Cardiac muscle cell (in vitro differentiated cells and primary cell): ENCODE measurements around the gene WDFY3. TPM values are rescaled to one million over a fixed set of nuclear protein-coding genes. Genes with fewer than 3 reads are reported as not detected.

ENCODE experiments used
- DNase-seq, 2 donors: peaks; one replicate each; pipeline versions ENCODE4 v3.0.0 to v3.0.0-alpha.2; 2010 to 2017; ENCODE audit warnings: low read depth in 1 of 2, low spot score in 1 of 2
- H3K27ac ChIP-seq: fragments of 200-600 bp; sonication (generic); 2 replicates; pipeline ENCODE4 v1.5.1; 2016
- H3K27me3 ChIP-seq: fragments of 200-600 bp; sonication (generic); 2 replicates; pipeline ENCODE4 v1.6.0; 2016; ENCODE audit warnings: control low read depth
- H3K36me3 ChIP-seq: fragments of 200-600 bp; sonication (generic); 2 replicates; pipeline ENCODE4 v1.5.1; 2016; ENCODE audit warnings: control low read depth
- H3K4me1 ChIP-seq: fragments of 200-600 bp; sonication (generic); 2 replicates; pipeline ENCODE4 v1.8.1; 2017; ENCODE audit warnings: low read depth, mild to moderate bottlenecking, mixed run types
- H3K4me3 ChIP-seq: fragments of 200-600 bp; sonication (generic); 2 replicates; pipeline ENCODE4 v1.5.1; 2016; ENCODE audit warnings: mild to moderate bottlenecking
- H3K9me3 ChIP-seq: fragments of 200-600 bp; sonication (generic); 2 replicates; pipeline ENCODE4 v1.5.1; 2017; ENCODE audit warnings: low read depth, mild to moderate bottlenecking, control low read depth
- polyA plus RNA-seq: library from polyadenylated mRNA; unstranded; fragments of >200 nt; fragmentation: Nextera tagmentation; extraction: Ambion mirVana; gene quantifications from 2 replicates; pipeline ENCODE4 v1.2.1, GENCODE V29; 2016
- total RNA-seq: library from RNA; depleted of rRNA; stranded (reverse); fragments of >200 nt; gene quantifications from 2 replicates; pipeline ENCODE4 v1.2.3, GENCODE V29; 2016
- TF ChIP-seq, protein P1 (sequence below): IDR thresholded peaks from 2 replicates; pipeline ENCODE4 v1.5.1; 2012; ENCODE audit warnings: low read depth, mild to moderate bottlenecking, low read length

The WDFY3 gene
- total and polyA plus RNA-seq, 2 experiments from 2014 or later: 9.6 to 59.0 TPM

DNA sequence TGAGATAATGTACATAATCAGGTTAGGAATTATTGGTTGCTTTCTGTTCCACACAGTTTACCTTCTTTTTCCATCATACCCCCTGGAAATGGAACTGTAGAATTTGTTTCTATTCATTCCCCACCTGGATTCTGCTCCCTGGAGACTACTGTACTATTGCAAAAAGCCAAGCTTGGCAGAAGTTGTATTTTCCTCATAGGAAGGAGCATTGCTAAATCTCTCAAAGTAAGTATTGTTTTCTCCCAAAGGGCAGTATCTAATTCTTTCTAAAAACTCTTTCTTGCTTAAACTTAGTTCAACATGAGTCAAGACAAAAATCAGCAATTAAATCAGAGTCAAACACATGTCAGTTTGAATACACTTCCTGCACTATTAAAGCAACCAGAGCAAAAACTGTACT, 247.4 kb downstream of the WDFY3 start:
- H3K27me3 ChIP-seq: no peaks in the 10 kb centered on the region
- H3K27ac ChIP-seq: peak overlapping the region; percentile 75
- TF ChIP-seq, protein P1, sequence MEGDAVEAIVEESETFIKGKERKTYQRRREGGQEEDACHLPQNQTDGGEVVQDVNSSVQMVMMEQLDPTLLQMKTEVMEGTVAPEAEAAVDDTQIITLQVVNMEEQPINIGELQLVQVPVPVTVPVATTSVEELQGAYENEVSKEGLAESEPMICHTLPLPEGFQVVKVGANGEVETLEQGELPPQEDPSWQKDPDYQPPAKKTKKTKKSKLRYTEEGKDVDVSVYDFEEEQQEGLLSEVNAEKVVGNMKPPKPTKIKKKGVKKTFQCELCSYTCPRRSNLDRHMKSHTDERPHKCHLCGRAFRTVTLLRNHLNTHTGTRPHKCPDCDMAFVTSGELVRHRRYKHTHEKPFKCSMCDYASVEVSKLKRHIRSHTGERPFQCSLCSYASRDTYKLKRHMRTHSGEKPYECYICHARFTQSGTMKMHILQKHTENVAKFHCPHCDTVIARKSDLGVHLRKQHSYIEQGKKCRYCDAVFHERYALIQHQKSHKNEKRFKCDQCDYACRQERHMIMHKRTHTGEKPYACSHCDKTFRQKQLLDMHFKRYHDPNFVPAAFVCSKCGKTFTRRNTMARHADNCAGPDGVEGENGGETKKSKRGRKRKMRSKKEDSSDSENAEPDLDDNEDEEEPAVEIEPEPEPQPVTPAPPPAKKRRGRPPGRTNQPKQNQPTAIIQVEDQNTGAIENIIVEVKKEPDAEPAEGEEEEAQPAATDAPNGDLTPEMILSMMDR: no peak
- H3K9me3 ChIP-seq: no peaks in the 10 kb centered on the region
- H3K4me1 ChIP-seq: peaks cover 6% of the 10 kb centered on the region
- DNase-seq: peak in 1 of 2 donors; percentile 64
- peaks cover 32% of the 10 kb centered on the region for H3K36me3 ChIP-seq
- H3K4me3 ChIP-seq: no peak overlapping the region

GRCh38 chr4:84718699-84719098, 247.8 kb downstream of the WDFY3 start:
- Histone ChIP-seq H3K4me3 (no peak overlapping the region), H3K36me3 (peaks cover 34% of the 10 kb centered on the region), H3K9me3 (no peaks in the 10 kb centered on the region), H3K27ac (peak overlapping the region; percentile 75), H3K27me3 (no peaks in the 10 kb centered on the region), H3K4me1 (peaks cover 6% of the 10 kb centered on the region)
- TF ChIP-seq, protein P1: no peak
- peak in 1 of 2 donors; percentile 48 for DNase-seq

GRCh38 chr4:84710548-84710947, 255.9 kb downstream of the WDFY3 start:
- no peaks in the 10 kb centered on the region for H3K4me1 ChIP-seq
- H3K27ac ChIP-seq: no peak overlapping the region
- H3K9me3 ChIP-seq: no peaks in the 10 kb centered on the region
- H3K36me3 ChIP-seq: peaks cover 71% of the 10 kb centered on the region
- H3K4me3 ChIP-seq: no peak overlapping the region
- no peaks in the 10 kb centered on the region for H3K27me3 ChIP-seq
- DNase-seq: no peak
- TF ChIP-seq, protein P1: no peak

DNA sequence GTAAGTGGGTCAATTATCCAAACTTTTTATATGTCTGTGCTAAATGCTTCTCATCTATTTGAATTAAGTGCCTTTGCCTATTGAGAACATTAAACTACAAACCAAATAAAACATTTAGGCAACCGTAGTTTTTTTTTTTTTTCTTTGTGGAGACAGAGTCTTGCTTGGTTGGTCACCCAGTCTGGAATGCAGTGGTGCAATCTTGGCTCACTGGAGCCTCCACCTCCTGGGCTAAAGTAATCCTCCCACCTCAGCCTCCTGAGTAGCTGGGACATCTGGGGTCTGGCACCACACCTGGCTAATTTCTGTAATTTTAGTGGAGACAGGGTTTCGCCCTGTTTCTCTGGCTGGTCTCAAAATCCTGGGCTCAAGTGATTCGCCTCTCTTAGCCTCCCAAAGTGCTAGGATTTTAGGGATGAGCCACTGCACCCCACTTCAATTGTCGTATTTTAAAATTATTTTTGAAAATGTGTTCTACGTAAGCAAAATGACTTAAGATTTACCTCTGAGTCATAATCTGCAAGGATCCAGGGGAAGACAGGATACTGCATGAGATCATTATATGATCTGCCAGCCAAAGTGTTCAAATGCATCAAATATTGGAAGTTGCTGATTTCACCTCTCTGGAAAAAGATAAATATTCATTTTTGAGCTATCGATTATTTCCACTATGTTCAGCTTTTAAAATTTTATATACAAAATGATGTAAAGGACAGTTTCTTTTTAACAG, 257.9 kb downstream of the WDFY3 start:
- H3K9me3 ChIP-seq: no peaks in the 10 kb centered on the region
- H3K36me3 ChIP-seq: peaks cover 75% of the 10 kb centered on the region
- no peaks in the 10 kb centered on the region for H3K4me1 ChIP-seq
- TF ChIP-seq, protein P1: no peak
- no peak overlapping the region for H3K4me3 ChIP-seq
- no peak overlapping the region for H3K27ac ChIP-seq
- no peak for DNase-seq
- no peaks in the 10 kb centered on the region for H3K27me3 ChIP-seq

- no peaks in the 10 kb centered on the region for H3K9me3 ChIP-seq
- no peaks in the 10 kb centered on the region for H3K27me3 ChIP-seq
- TF ChIP-seq, protein P1: no peak
- no peaks in the 10 kb centered on the region for H3K4me1 ChIP-seq
- DNase-seq: no peak
- H3K27ac ChIP-seq: no peak overlapping the region
- peaks cover 76% of the 10 kb centered on the region for H3K36me3 ChIP-seq
- H3K4me3 ChIP-seq: no peak overlapping the region
Measured at GRCh38 chr4:84706286-84706685, 260.2 kb downstream of the WDFY3 start.
